VCaP (cell line): ENCODE results near the gene ANKRD40CL.

ENCODE experiments used
- H3K27ac ChIP-seq: fragments of 450-650 bp; 2 replicates; pipeline ENCODE4 v1.5.1; 2017
- CTCF ChIP-seq: fragments of 450-650 bp; conservative IDR thresholded peaks from 2 replicates; pipeline ENCODE4 v1.5.1; 2017; ENCODE audit warnings: mild to moderate bottlenecking, moderate library complexity

The ANKRD40CL gene

DNA sequence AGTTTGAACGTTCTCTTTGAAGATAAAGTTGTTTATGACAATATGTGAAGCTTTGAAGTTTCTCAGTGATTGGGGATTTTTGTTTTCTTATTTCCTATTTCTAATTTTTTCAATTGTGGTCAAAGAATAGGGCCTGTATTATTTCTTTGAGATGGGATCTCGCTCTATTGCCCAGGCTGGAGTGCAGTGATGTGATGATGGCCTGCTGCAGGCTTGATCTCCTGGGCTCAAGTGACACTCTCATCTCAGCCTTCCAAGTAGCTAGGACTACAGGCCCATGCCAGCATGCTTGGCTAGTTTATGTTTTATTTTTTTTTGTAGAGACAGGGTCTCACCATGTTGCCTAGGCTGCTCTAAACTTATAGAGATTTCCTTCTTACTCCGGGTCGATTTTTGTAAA, 11.7 kb upstream of the ANKRD40CL start:
- no peak for TF ChIP-seq CTCF
- no peak overlapping the region for H3K27ac ChIP-seq

DNA sequence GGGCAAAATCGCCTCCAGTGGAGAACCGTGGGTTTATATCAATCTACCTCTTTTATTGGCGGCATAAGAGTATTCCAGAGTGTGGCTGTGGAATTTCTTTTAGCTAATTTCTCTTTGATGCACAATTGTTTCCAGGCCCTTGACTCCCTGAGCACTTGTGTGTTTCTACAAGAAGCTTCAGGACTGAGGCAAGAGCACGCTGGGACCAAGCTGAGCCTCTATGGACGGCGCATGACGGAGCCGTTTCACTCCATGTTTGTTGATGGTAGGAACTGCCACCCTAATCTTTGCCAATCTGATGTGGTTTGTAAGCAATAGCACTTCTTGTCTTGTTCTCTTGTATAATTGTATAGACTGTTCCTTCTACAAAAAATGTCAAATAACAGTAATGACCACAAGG, 11.2 kb upstream of the ANKRD40CL start:
- no peak overlapping the region for H3K27ac ChIP-seq
- TF ChIP-seq CTCF: no peak

GRCh38 chr17:50775926-50776325, 8.6 kb upstream of the ANKRD40CL start:
- TF ChIP-seq CTCF: no peak
- H3K27ac ChIP-seq: no peak overlapping the region

GRCh38 chr17:50774225-50774803, 7.0 kb upstream of the ANKRD40CL start:
- H3K27ac ChIP-seq: no peak overlapping the region
- no peak for TF ChIP-seq CTCF

GRCh38 chr17:50771991-50772785, 4.9 kb upstream of the ANKRD40CL start:
- TF ChIP-seq CTCF: no peak
- H3K27ac ChIP-seq: no peak overlapping the region

DNA sequence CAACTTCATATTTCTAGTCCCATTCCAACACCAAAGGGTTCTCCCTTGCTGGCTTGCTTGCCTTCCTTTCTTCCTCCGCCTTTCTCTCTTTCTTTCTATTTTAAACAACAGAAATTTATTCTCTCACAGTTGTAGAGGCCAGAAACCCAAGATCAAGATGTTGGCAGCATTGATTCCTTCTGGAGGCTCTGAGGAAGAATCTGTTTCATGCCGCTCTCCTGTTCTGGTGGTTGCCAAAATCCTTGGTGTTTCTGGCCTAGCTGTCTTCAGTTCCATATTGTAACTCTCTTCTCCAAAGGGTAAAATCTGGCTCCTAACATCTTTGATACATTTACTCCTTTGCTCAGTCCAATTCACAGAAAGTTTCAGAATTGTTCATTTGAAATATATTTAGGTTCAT, 3.0 kb upstream of the ANKRD40CL start:
- no peak for TF ChIP-seq CTCF
- H3K27ac ChIP-seq: no peak overlapping the region

DNA sequence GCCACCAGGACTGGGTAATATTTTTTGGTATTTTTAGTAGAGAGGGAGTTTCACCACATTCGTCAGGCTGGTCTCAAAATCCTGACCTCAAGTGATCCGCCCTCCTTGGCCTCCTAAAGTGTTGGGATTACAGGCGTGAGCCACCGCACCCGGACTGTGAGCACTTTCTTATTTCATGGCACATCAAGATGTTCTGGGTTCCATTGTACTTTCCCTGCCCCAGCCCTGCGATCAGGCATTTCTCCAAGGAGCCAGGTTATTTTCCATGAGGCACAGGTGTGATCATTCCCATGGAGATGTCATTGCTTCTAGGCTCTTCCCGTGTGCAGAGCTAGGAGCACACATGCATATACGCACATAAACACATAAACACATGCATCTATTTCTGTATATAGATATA, 2.6 kb upstream of the ANKRD40CL start:
- H3K27ac ChIP-seq: no peak overlapping the region
- TF ChIP-seq CTCF: no peak
